Measurements from ENCODE around the gene CACNA1C. TPM values are rescaled to one million over a fixed set of nuclear protein-coding genes. Genes with fewer than 3 reads are reported as not detected.

CACNA1C gene
- total RNA-seq, 1 experiment from 2014 or later, result 1.1 TPM

- H2AK5ac ChIP-seq (ENCODE audit: insufficient read length, low read length), result no peak overlapping the region
Measured at GRCh38 chr12:2627076-2627834, 574.5 kb downstream of the CACNA1C start.

More at GRCh38 chr12:2627076-2627834, 574.5 kb downstream of the CACNA1C start:
- no peaks in the 10 kb centered on the region for H3K23me2 ChIP-seq (ENCODE audit: insufficient read length, low read depth, low read length, poor library complexity, severe bottlenecking)
- H3K4me2 ChIP-seq (ENCODE audit: insufficient read depth, insufficient read length, low read length), result no peak overlapping the region
- H2BK120ac ChIP-seq (ENCODE audit: low read depth, low read length, poor library complexity, severe bottlenecking), result no peak overlapping the region
- no peak overlapping the region for H2BK20ac ChIP-seq (ENCODE audit: low read depth, low read length, poor library complexity, severe bottlenecking)
- no peaks in the 10 kb centered on the region for H4K20me1 ChIP-seq (ENCODE audit: control insufficient read depth, insufficient read depth, insufficient read length)
- no peak for TF ChIP-seq CTCF (conservative IDR thresholded peaks at IDR 0.05)
- DNase-seq, result no peak
- no peaks in the 10 kb centered on the region for H3K9me3 ChIP-seq (ENCODE audit: control insufficient read depth, low read depth, low read length)
- H3K18ac ChIP-seq (ENCODE audit: insufficient read length, low read depth, low read length), result no peak overlapping the region
- H3K36me3 Mint-ChIP-seq (ENCODE audit: insufficient read depth in 1 of 3, low read depth in 3 of 3), result no peaks in the 10 kb centered on the region
- H3K4me1 ChIP-seq (ENCODE audit: insufficient read depth, low read length), result peaks cover 7% of the 10 kb centered on the region
- peaks cover 27 to 30% of the 10 kb centered on the region in 2 experiments for H3K4me1 Mint-ChIP-seq
- H3K4ac ChIP-seq (ENCODE audit: low read depth, low read length), result no peak overlapping the region
- no peaks in the 10 kb centered on the region for H3K79me1 ChIP-seq (ENCODE audit: insufficient read depth, low read depth, low read length, poor library complexity, severe bottlenecking)
- H3K79me2 ChIP-seq (ENCODE audit: insufficient read depth, low read length), result no peaks in the 10 kb centered on the region
- no peak overlapping the region for H4K5ac ChIP-seq (ENCODE audit: insufficient read length, low read depth, low read length)
- no peaks in the 10 kb centered on the region; a peak in 1 of 5 replicates for H3K9me3 Mint-ChIP-seq
- no peak overlapping the region for H4K8ac ChIP-seq (replicated peaks; ENCODE audit: insufficient read length, low read depth, low read length)
- H3K27ac Mint-ChIP-seq, result peak overlapping the region in 2 of 3 experiments; percentile 44 to 59; a peak in 4 of 7 replicates
- no peak overlapping the region for H3K14ac ChIP-seq (ENCODE audit: insufficient read depth, low read length)
- no peak overlapping the region; a peak in 1 of 5 replicates for H3K4me3 Mint-ChIP-seq
- no CpG with 5 or more reads among the region's 15 CpGs for WGBS (ENCODE audit: extremely low coverage, insufficient read length, low lambda C conversion rate)
- no peak overlapping the region for H2BK5ac ChIP-seq (ENCODE audit: insufficient read length, low read length)
- H3K23ac ChIP-seq (ENCODE audit: insufficient read length, low read depth, low read length), result no peak overlapping the region
- H3K56ac ChIP-seq (ENCODE audit: insufficient read length, low read depth, low read length), result no peak overlapping the region
- H4K91ac ChIP-seq (ENCODE audit: insufficient read length, low read depth, low read length), result no peak overlapping the region
- no peak overlapping the region for H3T11ph ChIP-seq (ENCODE audit: low read length)
- H3K27me3 Mint-ChIP-seq (ENCODE audit: low read depth), result peaks cover 20% of the 10 kb centered on the region
- H2BK12ac ChIP-seq (ENCODE audit: insufficient read length, low read depth, low read length), result no peak overlapping the region
- no peaks in the 10 kb centered on the region; the same call in 1 of the 2 replicates for H3K27me3 ChIP-seq (ENCODE audit: insufficient read depth, low read length)
- H3K27ac ChIP-seq (ENCODE audit: insufficient read length, low read depth, low read length), result no peak overlapping the region
- H2AFZ ChIP-seq (ENCODE audit: low read length), result no peak overlapping the region
- no peak overlapping the region for H3K9ac ChIP-seq (ENCODE audit: extremely low read depth, insufficient read length, low read length)
- H2BK15ac ChIP-seq (ENCODE audit: low read depth, low read length), result no peak overlapping the region

Data from H9 (cell line).